ENCODE measurements around the gene TMX4.
"Not testable (repeated sequence)": the region's sequence is repeated elsewhere in the genome, so short reads cannot be mapped to it uniquely, and the experiment has no call there.

Gene TMX4

DNA sequence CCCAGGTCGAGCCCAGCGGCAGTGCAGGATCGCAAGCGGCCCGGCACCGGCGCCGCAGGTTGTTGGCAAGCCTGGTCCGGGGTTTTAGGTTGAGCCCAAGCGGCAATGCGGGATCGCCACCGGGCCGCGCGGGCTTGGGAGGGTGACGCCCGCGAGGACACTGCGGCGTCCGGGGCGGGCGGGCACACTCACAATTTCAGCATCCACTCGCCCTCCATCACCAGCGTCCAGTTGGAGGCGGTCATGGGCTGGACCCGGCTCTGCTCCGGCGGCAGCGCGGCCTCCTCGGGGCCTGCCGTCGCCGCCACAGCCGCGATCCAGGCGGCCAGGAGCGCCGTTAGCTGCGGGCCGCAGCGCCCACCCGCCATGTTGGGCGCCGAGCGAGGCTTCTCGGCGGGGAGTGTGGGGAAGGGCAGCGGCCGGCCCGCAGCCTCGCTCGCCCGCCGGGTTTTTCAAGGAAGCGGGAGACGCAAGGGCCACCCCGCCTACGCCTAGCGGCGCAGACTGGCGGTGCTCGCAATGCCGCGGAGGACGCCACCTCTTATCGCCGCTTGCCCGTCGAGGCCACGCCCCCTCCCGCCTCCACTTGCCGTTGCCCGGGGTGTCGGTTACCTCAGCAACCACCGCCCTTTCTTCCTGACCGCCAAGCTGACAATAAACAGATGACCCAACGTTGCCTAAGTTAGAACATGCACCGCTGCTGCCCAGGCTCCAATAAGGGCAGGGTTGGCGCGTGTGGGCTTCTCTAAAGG lies at the start of gene TMX4:
TSS of gene TMX4 (minus strand) at position 516 of the 752 bp plus-strand sequence. CDS start at position 368, 148 bp downstream.
- DNase-seq (ENCODE audit: low spot score), result peak; percentile 98

- no peak for DNase-seq (ENCODE audit: low spot score)
Measured at GRCh38 chr20:8067082-8067481, 47.5 kb upstream of the TMX4 start.

DNA sequence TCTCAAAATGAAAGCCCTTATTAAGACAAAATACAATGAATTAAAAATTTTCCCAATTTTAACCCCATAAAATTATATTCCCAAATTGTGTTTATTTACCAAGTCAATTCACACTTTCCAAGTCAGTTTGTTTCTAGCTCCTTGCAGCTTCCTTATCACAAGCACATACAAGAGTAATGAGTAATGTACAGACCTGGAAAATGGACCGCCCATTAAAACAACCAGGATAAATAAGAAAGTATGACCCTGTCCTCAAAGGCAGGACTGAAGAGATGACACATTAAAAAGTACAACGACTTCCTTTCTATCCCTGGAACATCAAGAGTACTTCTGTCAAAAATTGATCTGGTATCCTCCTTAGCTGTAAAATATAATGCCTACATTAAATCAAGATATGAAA lies 47.1 kb upstream of the TMX4 start:
- no peak for DNase-seq (ENCODE audit: low spot score)

- DNase-seq (ENCODE audit: low spot score), result no peak
Measured at GRCh38 chr20:8065691-8066090, 46.1 kb upstream of the TMX4 start.

GRCh38 chr20:8062756-8063155 lies 43.2 kb upstream of the TMX4 start:
- DNase-seq (ENCODE audit: low spot score), result no peak

DNA sequence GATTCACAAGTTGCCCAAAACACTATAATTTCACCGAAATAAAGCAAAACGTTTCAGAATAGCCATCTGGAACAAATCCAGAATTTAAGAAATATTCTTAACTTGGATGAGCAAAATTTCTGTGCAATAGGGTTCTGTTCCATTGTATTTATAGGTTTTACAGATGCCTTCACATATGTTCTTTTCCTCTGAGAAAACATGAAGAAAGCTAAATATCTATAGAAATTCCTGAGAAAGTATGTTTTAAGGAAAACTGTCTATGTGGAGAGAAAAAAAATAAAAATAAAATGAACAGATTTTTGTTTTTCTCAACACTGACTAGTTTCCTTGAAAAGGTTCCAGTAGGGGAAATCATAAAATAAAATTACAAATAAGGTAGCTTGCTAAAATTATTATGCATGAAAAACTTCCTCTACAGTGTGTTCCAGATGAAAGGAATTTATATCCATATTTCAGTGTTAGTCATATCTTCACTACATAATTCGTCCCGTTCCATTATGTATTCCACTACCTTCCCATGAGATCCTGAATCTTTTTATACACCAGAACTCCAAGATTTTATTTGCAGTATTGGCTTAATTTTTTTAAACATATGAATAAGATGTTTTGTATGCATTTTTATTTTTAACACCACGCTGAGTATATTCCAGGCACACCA lies 42.4 kb upstream of the TMX4 start:
- DNase-seq (ENCODE audit: low spot score), result no peak

- DNase-seq (ENCODE audit: low spot score), result no peak
Measured at GRCh38 chr20:8060977-8061376, 41.4 kb upstream of the TMX4 start.

DNA sequence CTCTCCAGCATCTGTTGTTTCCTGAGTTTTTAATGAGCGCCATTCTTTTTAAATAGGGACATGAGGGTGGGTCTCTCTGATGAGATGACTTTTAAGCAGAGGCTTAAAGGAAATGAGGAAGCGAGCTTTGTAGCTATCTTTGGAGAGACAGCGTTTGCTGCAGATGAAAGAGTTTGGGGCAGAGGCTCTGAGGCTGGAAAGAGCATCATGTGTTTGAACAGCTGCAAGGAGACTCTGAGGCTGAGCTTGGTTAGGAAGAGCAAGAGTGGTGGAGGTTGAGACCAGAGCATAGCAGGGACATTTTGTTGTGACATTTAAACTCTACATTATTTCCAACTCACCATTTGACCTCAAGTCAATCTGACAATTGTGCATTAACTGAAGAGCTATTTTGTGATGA lies 38.3 kb upstream of the TMX4 start:
- DNase-seq (ENCODE audit: low spot score), result no peak

GRCh38 chr20:8055096-8055495 lies 35.5 kb upstream of the TMX4 start:
- no peak for DNase-seq (ENCODE audit: low spot score)

GRCh38 chr20:8050157-8050837 lies 30.7 kb upstream of the TMX4 start:
- no peak for DNase-seq (ENCODE audit: low spot score)

GRCh38 chr20:8049310-8049709 lies 29.7 kb upstream of the TMX4 start:
- DNase-seq (ENCODE audit: low spot score), result no peak

GRCh38 chr20:8045946-8046345 lies 26.4 kb upstream of the TMX4 start:
- no peak for DNase-seq (ENCODE audit: low spot score)

GRCh38 chr20:8043687-8044282 lies 24.2 kb upstream of the TMX4 start:
- no peak for DNase-seq (ENCODE audit: low spot score)

- no peak for DNase-seq (ENCODE audit: low spot score)
Measured at GRCh38 chr20:8039042-8039441, 19.5 kb upstream of the TMX4 start.

DNA sequence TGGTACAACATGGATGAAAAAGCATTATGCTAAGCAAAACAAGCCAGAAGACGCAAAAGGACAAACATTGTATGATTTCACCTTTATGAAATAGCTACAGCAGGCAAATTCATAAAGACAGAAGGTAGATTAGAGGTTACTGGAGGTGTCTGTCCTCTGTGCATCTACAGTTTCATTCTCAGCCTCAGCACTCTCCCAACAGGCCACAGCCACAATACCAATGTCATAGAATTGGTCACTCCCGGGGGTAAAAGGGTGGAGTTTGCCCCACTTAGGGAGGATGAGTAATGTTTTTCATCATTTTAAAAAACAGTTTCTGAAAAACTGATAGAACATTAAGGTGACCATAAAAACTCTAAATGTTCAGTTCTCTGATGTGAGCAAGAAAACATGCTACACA lies 17.2 kb upstream of the TMX4 start:
- no peak for DNase-seq (ENCODE audit: low spot score)

- DNase-seq (ENCODE audit: low spot score), result no peak
Measured at GRCh38 chr20:8033151-8033841, 13.7 kb upstream of the TMX4 start.

DNA sequence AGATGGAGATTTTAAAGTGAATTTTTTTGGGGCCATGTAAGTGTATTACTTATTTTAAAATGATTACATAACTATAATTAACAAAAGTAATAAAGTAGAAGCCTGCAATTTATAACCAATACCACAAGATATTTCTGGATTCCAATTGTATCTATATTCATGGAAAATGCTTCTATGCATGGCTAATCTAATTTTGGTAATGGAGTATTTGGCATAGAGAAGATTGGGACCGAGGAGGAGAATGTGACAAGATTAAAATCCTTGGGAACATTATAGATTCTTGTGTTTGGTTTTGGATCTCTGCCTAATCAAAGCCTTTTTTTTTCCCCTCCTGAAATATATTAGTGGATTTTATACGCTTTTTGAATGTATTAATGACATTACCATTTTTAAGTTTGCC lies 12.9 kb upstream of the TMX4 start:
- DNase-seq (ENCODE audit: low spot score), result no peak

DNA sequence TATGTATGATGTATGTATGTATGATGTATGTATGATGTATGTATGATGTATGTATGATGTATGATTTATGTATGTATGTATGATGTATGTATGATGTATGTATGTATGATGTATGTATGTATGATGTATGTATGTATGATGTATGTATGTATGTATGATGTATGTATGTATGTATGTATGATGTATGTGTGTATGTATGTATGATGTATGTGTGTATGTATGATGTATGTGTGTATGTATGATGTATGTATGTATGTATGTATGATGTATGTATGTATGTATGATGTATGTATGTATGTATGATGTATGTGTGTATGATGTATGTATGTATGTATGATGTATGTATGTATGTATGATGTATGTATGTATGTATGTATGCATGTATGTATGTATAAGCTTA lies 12.0 kb upstream of the TMX4 start:
- DNase-seq (ENCODE audit: low spot score), result not testable (repeated sequence)

DNA sequence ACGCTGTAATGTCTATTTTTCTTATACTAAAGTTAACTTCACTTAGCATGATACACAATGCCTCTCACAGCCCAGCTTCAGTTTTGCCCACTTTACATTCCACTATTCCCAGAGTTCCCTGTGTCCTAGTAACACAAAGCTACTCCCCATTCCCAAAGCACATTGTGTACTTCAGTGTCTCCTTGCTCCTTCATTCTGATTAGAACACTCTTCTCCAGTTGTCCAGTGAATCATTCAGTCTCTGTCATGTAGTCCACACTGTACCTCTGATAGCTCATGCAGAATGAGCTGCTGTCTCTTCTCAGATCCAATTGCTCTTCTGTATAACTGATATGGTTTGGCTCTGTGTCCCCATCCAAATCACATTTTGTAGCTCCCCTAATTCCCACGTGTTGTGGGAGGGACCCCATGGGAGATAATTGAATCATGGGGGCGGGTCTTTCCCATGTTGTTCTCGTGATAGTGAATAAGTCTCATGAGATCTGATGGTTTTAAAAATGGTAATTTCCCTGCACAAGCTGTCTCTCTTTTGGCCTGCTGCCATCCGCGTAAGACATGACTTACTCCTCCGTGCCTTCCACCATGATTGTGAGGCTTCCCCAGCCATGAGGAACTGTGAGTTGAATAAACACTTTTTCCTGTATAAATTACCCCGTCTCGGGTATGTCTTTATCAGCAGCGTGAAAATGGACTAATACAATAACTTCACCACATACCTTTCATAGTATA lies 2.1 kb upstream of the TMX4 start:
- no peak for DNase-seq (ENCODE audit: low spot score)

DNA sequence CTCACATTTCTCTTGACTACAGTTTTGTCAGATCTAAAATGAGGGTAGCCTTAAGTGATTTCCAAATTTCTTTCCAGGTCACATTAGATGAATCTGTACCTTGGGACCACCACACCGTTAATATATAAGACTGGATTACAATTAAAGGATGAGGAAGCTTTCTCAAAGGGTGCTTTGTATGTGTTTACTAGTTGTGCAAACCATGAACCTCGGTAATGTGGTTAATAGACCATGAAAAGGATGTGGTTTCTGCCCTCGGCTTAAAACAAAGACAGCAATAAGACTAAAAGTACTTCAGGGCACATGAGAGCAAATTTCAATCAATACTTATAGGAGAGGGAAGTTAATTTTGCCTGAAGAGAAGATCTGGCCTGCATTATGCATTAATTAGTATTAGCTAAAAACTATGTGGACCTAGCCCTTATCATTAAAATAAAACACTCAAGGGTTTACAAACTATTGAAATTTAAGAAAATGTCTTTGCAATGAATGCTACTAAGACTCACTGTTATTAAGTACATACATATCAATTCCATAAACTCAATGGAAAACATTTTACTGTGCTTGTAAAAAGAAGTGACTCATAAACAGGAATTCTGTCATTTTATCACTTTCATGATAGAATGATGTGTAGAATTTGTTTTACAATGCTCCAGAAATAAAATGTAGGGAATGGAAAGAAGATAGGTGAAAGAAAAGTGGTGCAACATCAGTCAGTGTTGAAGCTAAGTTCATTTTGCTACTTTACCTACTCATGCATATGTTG lies 936 bp upstream of the TMX4 start:
- DNase-seq (ENCODE audit: low spot score), result no peak

DNA sequence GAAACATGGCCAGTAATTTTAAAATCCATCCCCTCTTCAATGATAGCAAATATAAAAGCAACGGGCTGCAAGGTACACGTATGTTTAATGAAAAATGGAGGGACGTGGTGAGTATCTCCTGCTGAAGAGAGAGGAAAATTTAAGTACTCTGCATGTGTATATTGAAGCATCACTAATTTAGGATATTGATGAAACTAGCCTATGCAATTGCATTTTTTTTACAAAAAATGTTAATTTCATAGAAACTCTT lies 362 bp upstream of the TMX4 start:
- DNase-seq (ENCODE audit: low spot score), result no peak

Measured in ecto neural progenitor cell (in vitro differentiated cells).